Spleen (tissue), 11 donors: ENCODE measurements around the gene KDM1B. TPM values are rescaled to one million over a fixed set of nuclear protein-coding genes. Genes with fewer than 3 reads are reported as not detected.

ENCODE experiments used
- DNase-seq: peaks from one replicate; pipeline ENCODE4 v3.0.0-alpha.2; 2020
- H3K27ac ChIP-seq, 8 donors: fragments of 200-600 bp; sonication (generic) in 7 of 8; 1 replicate in 4 of 8; 2 replicates in 4 of 8; pipeline versions ENCODE4 v1.5.0 to v1.8.0; 2016 to 2021; ENCODE audit warnings: inconsistent platforms in 4 of 8, mild to moderate bottlenecking in 4 of 8, moderate library complexity in 1 of 8
- H3K27me3 ChIP-seq, 7 donors: fragments of 200-600 bp; sonication (generic) in 6 of 7; replicated peaks in 1 of 7; 1 replicate in 4 of 7; 2 replicates in 3 of 7; pipeline versions ENCODE4 v1.5.0 to v1.8.0; 2016 to 2021; ENCODE audit warnings: inconsistent platforms in 3 of 7, mild to moderate bottlenecking in 1 of 7
- H3K36me3 ChIP-seq, 6 donors: fragments of 200-600 bp; sonication (generic) in 5 of 6; 1 replicate in 4 of 6; 2 replicates in 2 of 6; pipeline versions ENCODE4 v1.5.0 to v1.8.0; 2016 to 2021; ENCODE audit warnings: inconsistent platforms in 2 of 6
- H3K4me1 ChIP-seq, 6 donors: fragments of 200-600 bp; sonication (generic) in 5 of 6; 1 replicate in 3 of 6; 2 replicates in 3 of 6; pipeline versions ENCODE4 v1.5.0 to v1.8.0; 2016 to 2021; ENCODE audit warnings: inconsistent platforms in 3 of 6
- H3K4me3 ChIP-seq, 8 donors: fragments of 200-600 bp; sonication (generic) in 7 of 8; 1 replicate in 4 of 8; 2 replicates in 4 of 8; pipeline versions ENCODE4 v1.5.0 to v1.8.0; 2016 to 2021; ENCODE audit warnings: inconsistent platforms in 4 of 8, mild to moderate bottlenecking in 4 of 8, moderate library complexity in 2 of 8
- H3K9me3 ChIP-seq, 8 donors: fragments of 200-600 bp; sonication (generic) in 7 of 8; 1 replicate in 4 of 8; 2 replicates in 4 of 8; pipeline versions ENCODE4 v1.5.0 to v1.8.0; 2016 to 2021; ENCODE audit warnings: inconsistent platforms in 4 of 8
- CTCF ChIP-seq, 11 experiments: fragments of 200-600 bp in 7 of 11; fragments of 450-650 bp in 4 of 11; sonication (generic) in 4 of 11; IDR thresholded peaks in 8 of 11; conservative IDR thresholded peaks in 3 of 11; 1 replicate in 7 of 11; 2 replicates in 4 of 11; pipeline versions ENCODE4 v1.4.0 to v1.8.0; 2016 to 2021; ENCODE audit warnings: antibody characterized with exemption in 11 of 11, inconsistent platforms in 4 of 11, mild to moderate bottlenecking in 1 of 11
- POLR2A ChIP-seq, 3 donors: fragments of 450-650 bp; IDR thresholded peaks; one replicate each; pipeline ENCODE4 v1.5.1; 2017; ENCODE audit warnings: antibody characterized with exemption in 3 of 3, mild to moderate bottlenecking in 1 of 3
- POLR2AphosphoS5 ChIP-seq, 3 donors: sonication (generic); formaldehyde crosslinking; IDR thresholded peaks; one replicate each; pipeline ENCODE4 v1.5.1; 2017; ENCODE audit warnings: antibody characterized with exemption in 3 of 3
- WGBS, 5 donors: extraction: QIAGEN DNeasy Blood & Tissue Kit in 3 of 5; methylation state at CpG; one replicate each; pipeline versions ENCODE4 v1.1.5 to v1.1.7; 2013 to 2018; 5-methylcytosine and 5-hydroxymethylcytosine counted together
- intact Hi-C: fragments of 100-400 bp; cut with DNase I; formaldehyde crosslinking; loops from one replicate; pipeline ENCODE4 v1.15.0; 2023; ENCODE audit warnings: low total_unique reads
- polyA plus RNA-seq, 3 donors: library from polyadenylated mRNA; stranded (reverse); fragments of 200-250 nt; gene quantifications; one replicate each; pipeline ENCODE4 v1.2.1, GENCODE V29; 2013
- total RNA-seq, 7 donors: library from RNA; depleted of rRNA in 3 of 7; stranded (reverse); fragments of >200 nt in 3 of 7; fragmentation: NEBNext Ultra II Directional in 4 of 7; extraction: Animal tissue kit (Norgen Biotek cat#: 25700) in 4 of 7; gene quantifications; one replicate each; pipeline versions ENCODE4 v1.1.0 to v1.2.1, GENCODE V29; 2016 to 2021
- donor health status: healthy with polysubstance abuse.
- donor health status: DM: no; HTN: no; CAD: no; lungs with moderate emphysema.
- donor health status: DM: no; HTN: no; CAD: no.
- donor health status: Bipolar disorder and iron deficiency.
- donor health status: healthy.
- donor health status: DM: no; HTN: no; CAD: no.
- donor health status: DM: yes; HTN: yes; CAD: no.

The KDM1B gene
- total and polyA plus RNA-seq, 10 donors: 3.6 to 27.0 (median 19.7) TPM

GRCh38 chr6:18183766-18184165 lies 28.5 kb downstream of the KDM1B start:
- Histone ChIP-seq H3K27ac (no peak overlapping the region), H3K4me3 (no peak overlapping the region), H3K36me3 (peaks cover 0 to 85% (median 6%) of the 10 kb centered on the region in 6 donors), H3K27me3 (no peaks in the 10 kb centered on the region), H3K4me1 (peaks cover 0 to 40% (median 11%) of the 10 kb centered on the region in 6 donors), H3K9me3 (no peaks in the 10 kb centered on the region)
- TF ChIP-seq CTCF (IDR thresholded peaks at IDR 0.05 in 8 of 11, conservative IDR thresholded peaks at IDR 0.05 in 3 of 11) (no peak), POLR2A (IDR thresholded peaks at IDR 0.05) (no peak), POLR2AphosphoS5 (IDR thresholded peaks at IDR 0.05) (no peak)
- intact Hi-C loops: no loop called here
- no peak for DNase-seq
- WGBS, 5 donors: 79 to 94% (median 91%) methylated on average over 4 of the region's 4 CpGs

- WGBS, 5 donors: 55 to 68% (median 65%) methylated on average over 1 of the region's 1 CpG
- DNase-seq: no peak
- TF ChIP-seq POLR2A (IDR thresholded peaks at IDR 0.05) (no peak), POLR2AphosphoS5 (IDR thresholded peaks at IDR 0.05) (no peak), CTCF (IDR thresholded peaks at IDR 0.05 in 8 of 11, conservative IDR thresholded peaks at IDR 0.05 in 3 of 11) (no peak)
- intact Hi-C loops: no loop called here
- Histone ChIP-seq H3K27me3 (no peaks in the 10 kb centered on the region), H3K9me3 (no peaks in the 10 kb centered on the region), H3K36me3 (peaks cover 0 to 98% (median 6%) of the 10 kb centered on the region in 6 donors), H3K4me3 (no peak overlapping the region), H3K4me1 (peaks cover 0 to 21% (median 9%) of the 10 kb centered on the region in 6 donors), H3K27ac (peak overlapping the region in 5 of 8 donors; percentile 10 to 68 (median 56))
Measured at GRCh38 chr6:18185624-18186023, 30.4 kb downstream of the KDM1B start.

GRCh38 chr6:18186033-18186432 lies 30.8 kb downstream of the KDM1B start:
- TF ChIP-seq POLR2A (IDR thresholded peaks at IDR 0.05) (no peak), CTCF (IDR thresholded peaks at IDR 0.05 in 8 of 11, conservative IDR thresholded peaks at IDR 0.05 in 3 of 11) (no peak), POLR2AphosphoS5 (IDR thresholded peaks at IDR 0.05) (no peak)
- DNase-seq: no peak
- Histone ChIP-seq H3K4me3 (no peak overlapping the region), H3K36me3 (peaks cover 0 to 98% (median 6%) of the 10 kb centered on the region in 6 donors), H3K4me1 (peaks cover 0 to 18% (median 9%) of the 10 kb centered on the region in 6 donors), H3K27me3 (no peaks in the 10 kb centered on the region), H3K27ac (peak overlapping the region in 5 of 8 donors; percentile 10 to 68 (median 56)), H3K9me3 (no peaks in the 10 kb centered on the region)
- WGBS, 5 donors: 35 to 43% (median 39%) methylated on average over 2 of the region's 2 CpGs
- intact Hi-C loops: no loop called here

- H3K9me3 ChIP-seq: no peaks in the 10 kb centered on the region
- 71 to 76% (median 76%) methylated on average over 4 of the region's 4 CpGs for WGBS, 5 donors
- no peak for DNase-seq
- no peak for TF ChIP-seq POLR2AphosphoS5 (IDR thresholded peaks at IDR 0.05)
- TF ChIP-seq CTCF (IDR thresholded peaks at IDR 0.05 in 8 of 11, conservative IDR thresholded peaks at IDR 0.05 in 3 of 11): no peak
- TF ChIP-seq POLR2A (IDR thresholded peaks at IDR 0.05): no peak
- intact Hi-C loops: no loop called here
- H3K36me3 ChIP-seq: peaks cover 0 to 98% (median 8%) of the 10 kb centered on the region in 6 donors
- no peaks in the 10 kb centered on the region for H3K27me3 ChIP-seq
- no peak overlapping the region for H3K4me3 ChIP-seq
- peaks cover 0 to 18% (median 9%) of the 10 kb centered on the region in 6 donors for H3K4me1 ChIP-seq
- peak overlapping the region in 5 of 8 donors; percentile 10 to 68 (median 56) for H3K27ac ChIP-seq
Measured at GRCh38 chr6:18186540-18187250, 31.5 kb downstream of the KDM1B start.
